Fibroblast of skin of right quadriceps (primary cell): ENCODE results near the gene CEP170B.
"Not testable (repeated sequence)": the region's sequence is repeated elsewhere in the genome, so short reads cannot be mapped to it uniquely, and the experiment has no call there.

Experiments used
- DNase-seq: peaks from one replicate; pipeline ENCODE4 v3.0.0-alpha.2; 2013

The CEP170B gene

GRCh38 chr14:104844306-104845032 lies 20.6 kb upstream of the CEP170B start:
- DNase-seq, result no peak

- no peak for DNase-seq
Measured at GRCh38 chr14:104845033-104845666, 19.9 kb upstream of the CEP170B start.

GRCh38 chr14:104845834-104846441 lies 19.1 kb upstream of the CEP170B start:
- no peak for DNase-seq

GRCh38 chr14:104852280-104852663 lies 12.8 kb upstream of the CEP170B start:
- no peak for DNase-seq

GRCh38 chr14:104855532-104856090 lies 9.5 kb upstream of the CEP170B start:
- no peak for DNase-seq

GRCh38 chr14:104856157-104856868 lies 8.8 kb upstream of the CEP170B start:
- no peak for DNase-seq

GRCh38 chr14:104856869-104857860 lies 7.9 kb upstream of the CEP170B start:
- peak; percentile 34 for DNase-seq

- DNase-seq, result not testable (repeated sequence)
Measured at GRCh38 chr14:104857931-104858330, 7.1 kb upstream of the CEP170B start.

GRCh38 chr14:104858811-104859426 lies 6.1 kb upstream of the CEP170B start:
- no peak for DNase-seq

GRCh38 chr14:104859900-104860299 lies 5.2 kb upstream of the CEP170B start:
- DNase-seq, result no peak

- no peak for DNase-seq
Measured at GRCh38 chr14:104860414-104860813, 4.7 kb upstream of the CEP170B start.

GRCh38 chr14:104863131-104863862 lies 1.8 kb upstream of the CEP170B start:
- no peak for DNase-seq

- no peak for DNase-seq
Measured at GRCh38 chr14:104863923-104864266, 1.2 kb upstream of the CEP170B start.

GRCh38 chr14:104864267-104865080 lies 594 bp upstream of the CEP170B start:
- DNase-seq, result no peak

- DNase-seq, result peak; percentile 64
Measured at GRCh38 chr14:104865631-104866441, 768 bp downstream of the CEP170B start.

- no peak for DNase-seq
Measured at GRCh38 chr14:104866451-104867370, 1.6 kb downstream of the CEP170B start.

- no peak for DNase-seq
Measured at GRCh38 chr14:104867371-104868059, 2.4 kb downstream of the CEP170B start.
